Measurements from ENCODE around the gene NIPAL1. TPM values are rescaled to one million over a fixed set of nuclear protein-coding genes. Genes with fewer than 3 reads are reported as not detected.

The NIPAL1 gene
- total and polyA plus RNA-seq, 2 experiments from 2014 or later: 0.95 to 3.7 TPM

DNA sequence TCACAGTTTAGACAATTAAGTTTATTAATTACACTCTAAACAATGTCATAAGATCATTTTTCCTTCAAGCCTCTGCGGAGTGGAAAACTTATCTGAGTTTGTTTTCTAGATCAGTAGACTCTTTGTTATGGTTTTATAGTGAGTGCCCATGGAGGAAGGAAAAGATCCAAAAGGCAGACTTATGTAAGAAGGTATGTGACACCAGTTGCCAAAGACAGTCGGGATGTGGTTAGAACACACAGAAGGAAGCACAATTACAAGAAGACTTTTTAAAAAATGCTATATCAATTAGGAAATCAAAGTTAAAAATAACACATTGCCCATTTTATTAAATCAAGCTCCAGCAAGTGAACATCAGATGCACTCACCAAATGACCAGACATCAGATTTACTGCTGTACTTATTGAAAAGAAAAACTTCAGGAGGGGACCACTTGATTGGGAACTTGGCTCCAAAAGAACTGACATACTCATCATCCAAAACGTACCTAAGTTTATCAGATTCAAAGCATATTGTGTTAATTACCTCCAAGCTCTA, 57.1 kb downstream of the NIPAL1 start:
- H3K9me3 ChIP-seq (ENCODE audit: low read depth): no peaks in the 10 kb centered on the region
- TF ChIP-seq EZH2phosphoT487 (IDR thresholded peaks at IDR 0.05; ENCODE audit: insufficient read depth, low read depth): no peak
- no peak for TF ChIP-seq EZH2 (IDR thresholded peaks at IDR 0.05; ENCODE audit: insufficient read depth, poor library complexity, severe bottlenecking)
- H3K36me3 ChIP-seq (ENCODE audit: low read depth): no peaks in the 10 kb centered on the region
- WGBS, 2 experiments (ENCODE audit: low coverage in 1 of 2, low lambda C conversion rate in 2 of 2, missing lambda C conversion rate in 2 of 2): 44 to 47% methylated on average over 3 of the region's 3 CpGs
- H3K27me3 ChIP-seq (replicated peaks; ENCODE audit: insufficient read depth): peaks cover 7% of the 10 kb centered on the region; the same call in 1 of the 2 replicates
- no peak for DNase-seq
- H3K9ac ChIP-seq: no peak overlapping the region
- H3F3A ChIP-seq (ENCODE audit: insufficient read depth): no peaks in the 10 kb centered on the region
- no peaks in the 10 kb centered on the region for H4K20me1 ChIP-seq (ENCODE audit: insufficient read depth)
- no peak overlapping the region for H3K27ac ChIP-seq
- in situ Hi-C loops (cut with MboI): loop anchor here (10.0 kb wide), 1 partner anchor 69 kb away; no protein-coding TSS in a partner anchor
- no peak overlapping the region for H3K4me2 ChIP-seq (ENCODE audit: unreplicated experiment)
- H3K9me2 ChIP-seq (ENCODE audit: insufficient read depth): no peaks in the 10 kb centered on the region
- H3K4me3 ChIP-seq: no peak overlapping the region
- H3K79me2 ChIP-seq (ENCODE audit: insufficient read depth): no peaks in the 10 kb centered on the region
- no peak overlapping the region for H2AFZ ChIP-seq
- H3K4me1 ChIP-seq (ENCODE audit: insufficient read depth): no peaks in the 10 kb centered on the region

DNA sequence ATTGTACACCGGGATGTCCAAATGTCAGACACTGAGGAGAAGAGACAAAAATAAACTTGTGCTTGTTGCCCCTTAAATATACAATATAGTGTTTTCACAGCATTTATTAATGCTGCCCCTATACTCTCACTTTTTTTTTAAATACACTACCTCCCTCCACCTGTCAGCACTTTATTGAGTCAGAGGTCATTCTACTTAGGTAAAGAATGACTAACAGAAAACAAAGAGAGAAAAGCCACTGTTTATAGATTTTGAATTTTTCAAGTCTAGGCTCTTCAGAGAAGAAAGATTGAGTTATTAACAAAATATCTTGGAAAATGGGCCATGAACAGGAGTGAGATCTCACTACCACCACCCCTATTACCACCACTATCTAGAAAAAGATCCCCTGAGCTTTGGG, 58.1 kb downstream of the NIPAL1 start:
- H3K4me3 ChIP-seq: no peak overlapping the region
- no peaks in the 10 kb centered on the region for H3F3A ChIP-seq (ENCODE audit: insufficient read depth)
- DNase-seq: no peak
- no peaks in the 10 kb centered on the region for H3K36me3 ChIP-seq (ENCODE audit: low read depth)
- no peaks in the 10 kb centered on the region for H4K20me1 ChIP-seq (ENCODE audit: insufficient read depth)
- no peak overlapping the region for H3K9ac ChIP-seq
- H3K9me2 ChIP-seq (ENCODE audit: insufficient read depth): no peaks in the 10 kb centered on the region
- H2AFZ ChIP-seq: no peak overlapping the region
- H3K4me1 ChIP-seq (ENCODE audit: insufficient read depth): no peaks in the 10 kb centered on the region
- in situ Hi-C loops (cut with MboI): loop anchor here (10.0 kb wide), 1 partner anchor 70 kb away; no protein-coding TSS in a partner anchor
- H3K9me3 ChIP-seq (ENCODE audit: low read depth): no peaks in the 10 kb centered on the region
- H3K79me2 ChIP-seq (ENCODE audit: insufficient read depth): no peaks in the 10 kb centered on the region
- no peak overlapping the region for H3K4me2 ChIP-seq (ENCODE audit: unreplicated experiment)
- H3K27me3 ChIP-seq (replicated peaks; ENCODE audit: insufficient read depth): peaks cover 7% of the 10 kb centered on the region; the same call in 1 of the 2 replicates
- H3K27ac ChIP-seq: no peak overlapping the region
- no peak for TF ChIP-seq EZH2 (IDR thresholded peaks at IDR 0.05; ENCODE audit: insufficient read depth, poor library complexity, severe bottlenecking)
- TF ChIP-seq EZH2phosphoT487 (IDR thresholded peaks at IDR 0.05; ENCODE audit: insufficient read depth, low read depth): no peak
- WGBS, 2 experiments (ENCODE audit: low coverage in 1 of 2, low lambda C conversion rate in 2 of 2, missing lambda C conversion rate in 2 of 2): 41 to 59% methylated on average over 1 of the region's 1 CpG

DNA sequence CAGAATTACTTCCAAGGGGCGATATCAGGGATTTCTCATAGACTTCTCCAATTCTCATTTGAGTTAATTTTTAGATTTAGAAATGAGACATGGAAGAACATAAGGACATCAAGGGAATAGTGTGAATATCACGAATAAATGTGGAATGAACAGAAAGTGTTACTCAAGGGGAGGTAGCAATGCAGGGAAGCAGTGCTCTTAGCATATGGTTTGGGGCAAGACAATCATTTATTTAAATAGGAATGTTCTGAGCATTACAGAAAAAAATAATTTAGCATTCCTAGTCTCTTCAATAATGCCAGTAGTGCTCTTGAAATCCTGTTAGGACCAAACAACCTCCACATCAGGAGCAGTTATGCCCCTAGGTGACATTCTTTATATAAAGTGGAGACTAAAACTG, 61.9 kb downstream of the NIPAL1 start:
- in situ Hi-C loops (cut with MboI): loop anchor here (10.0 kb wide), 1 partner anchor 74 kb away; no protein-coding TSS in a partner anchor
- Histone ChIP-seq H4K20me1 (ENCODE audit: insufficient read depth) (no peaks in the 10 kb centered on the region), H2AFZ (no peak overlapping the region), H3K27me3 (replicated peaks; ENCODE audit: insufficient read depth) (peaks cover 15% of the 10 kb centered on the region), H3K9ac (no peak overlapping the region), H3K4me1 (ENCODE audit: insufficient read depth) (peaks cover 5% of the 10 kb centered on the region; the same call in 1 of the 2 replicates), H3K4me3 (no peak overlapping the region), H3K4me2 (ENCODE audit: unreplicated experiment) (no peak overlapping the region), H3F3A (ENCODE audit: insufficient read depth) (no peaks in the 10 kb centered on the region), H3K9me2 (ENCODE audit: insufficient read depth) (no peaks in the 10 kb centered on the region), H3K79me2 (ENCODE audit: insufficient read depth) (no peaks in the 10 kb centered on the region), H3K9me3 (ENCODE audit: low read depth) (no peaks in the 10 kb centered on the region), H3K27ac (no peak overlapping the region), H3K36me3 (ENCODE audit: low read depth) (no peaks in the 10 kb centered on the region)
- WGBS, 2 experiments (ENCODE audit: low coverage in 1 of 2, low lambda C conversion rate in 2 of 2, missing lambda C conversion rate in 2 of 2): 45 to 48% methylated on average over 2 of the region's 2 CpGs
- no peak for TF ChIP-seq EZH2phosphoT487 (IDR thresholded peaks at IDR 0.05; ENCODE audit: insufficient read depth, low read depth)
- TF ChIP-seq EZH2 (IDR thresholded peaks at IDR 0.05; ENCODE audit: insufficient read depth, poor library complexity, severe bottlenecking): no peak
- no peak for DNase-seq

DNA sequence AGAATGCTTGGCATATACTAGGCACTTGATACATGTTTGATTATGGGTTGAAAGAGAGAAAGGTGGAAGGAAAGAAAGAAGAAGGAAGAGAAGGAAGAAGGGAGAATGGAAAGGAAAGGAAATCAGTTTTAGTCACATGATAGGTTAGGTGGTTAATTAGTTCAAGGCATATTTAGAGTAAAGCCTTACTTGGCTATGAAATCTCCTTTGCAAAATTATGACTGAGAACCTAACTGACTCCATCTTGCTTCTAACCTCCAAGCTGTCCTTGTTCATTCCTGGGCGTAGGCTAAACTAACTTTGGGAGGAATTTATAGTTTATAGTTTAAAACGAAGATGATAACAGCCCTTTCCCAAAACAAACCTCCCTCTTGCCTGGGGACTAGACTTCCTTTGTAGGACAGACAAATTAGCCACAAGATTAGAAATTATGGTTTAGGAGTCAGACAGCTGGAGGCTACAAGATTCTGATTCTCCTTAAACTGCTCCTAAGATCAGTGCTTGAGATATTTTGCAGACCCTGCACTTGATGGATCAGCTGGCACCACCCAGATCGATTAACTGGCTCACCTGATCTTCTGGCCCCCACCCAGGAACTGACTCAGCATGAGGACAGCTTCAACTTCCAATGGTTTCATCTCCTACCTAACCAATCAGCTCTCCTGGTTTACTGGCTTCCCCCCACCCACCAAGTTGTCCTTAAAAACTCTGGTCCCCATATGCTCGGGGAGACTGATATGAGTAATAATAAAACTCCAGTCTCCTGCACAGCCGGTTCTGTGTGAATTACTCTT, 62.5 kb downstream of the NIPAL1 start:
- DNase-seq: no peak
- H2AFZ ChIP-seq: no peak overlapping the region
- peaks cover 5% of the 10 kb centered on the region; the same call in 1 of the 2 replicates for H3K4me1 ChIP-seq (ENCODE audit: insufficient read depth)
- no peak overlapping the region for H3K27ac ChIP-seq
- H3F3A ChIP-seq (ENCODE audit: insufficient read depth): no peaks in the 10 kb centered on the region
- H3K4me2 ChIP-seq (ENCODE audit: unreplicated experiment): no peak overlapping the region
- H3K9ac ChIP-seq: no peak overlapping the region
- no peaks in the 10 kb centered on the region for H3K9me3 ChIP-seq (ENCODE audit: low read depth)
- TF ChIP-seq EZH2 (IDR thresholded peaks at IDR 0.05; ENCODE audit: insufficient read depth, poor library complexity, severe bottlenecking): no peak
- TF ChIP-seq EZH2phosphoT487 (IDR thresholded peaks at IDR 0.05; ENCODE audit: insufficient read depth, low read depth): no peak
- no peaks in the 10 kb centered on the region for H3K9me2 ChIP-seq (ENCODE audit: insufficient read depth)
- in situ Hi-C loops (cut with MboI): loop anchor here (10.0 kb wide), 1 partner anchor 74 kb away; no protein-coding TSS in a partner anchor
- no peaks in the 10 kb centered on the region for H3K36me3 ChIP-seq (ENCODE audit: low read depth)
- WGBS, 2 experiments (ENCODE audit: low coverage in 1 of 2, low lambda C conversion rate in 2 of 2, missing lambda C conversion rate in 2 of 2): 56 to 60% methylated on average over 5 of the region's 5 CpGs
- no peaks in the 10 kb centered on the region for H4K20me1 ChIP-seq (ENCODE audit: insufficient read depth)
- peaks cover 22% of the 10 kb centered on the region for H3K27me3 ChIP-seq (replicated peaks; ENCODE audit: insufficient read depth)
- H3K79me2 ChIP-seq (ENCODE audit: insufficient read depth): no peaks in the 10 kb centered on the region
- H3K4me3 ChIP-seq: no peak overlapping the region
